BJ (cell line): ENCODE results near the gene BEGAIN. TPM values are rescaled to one million over a fixed set of nuclear protein-coding genes. Genes with fewer than 3 reads are reported as not detected.

ENCODE experiments used
- CTCF ChIA-PET: fragments of 350-600 bp; formaldehyde crosslinking; extraction: SDS; loops from one replicate; lab custom pipeline; 2021; ENCODE audit warnings: antibody characterized with exemption, inconsistent platforms; lab: Yijun Ruan, JAX
- POLR2A ChIA-PET: fragments of 300-600 bp; sonication (Branson Sonifier 250); formaldehyde crosslinking; extraction: SDS; loops from one replicate; lab custom pipeline; 2021; ENCODE audit warnings: antibody characterized with exemption; lab: Charles Lee
- DNase-seq: peaks from one replicate; pipeline ENCODE4 v3.0.0-alpha.2; 2011; ENCODE audit warnings: low read depth
- H3K27me3 ChIP-seq: 2 replicates; pipeline ENCODE4 v1.6.0; 2011; ENCODE audit warnings: low read length; ENCODE audit not compliant: control insufficient read depth, insufficient read depth
- H3K36me3 ChIP-seq: 2 replicates; pipeline ENCODE4 v1.5.1; 2011; ENCODE audit warnings: low read length; ENCODE audit not compliant: control insufficient read depth, insufficient read depth
- H3K4me3 ChIP-seq: 2 replicates; pipeline ENCODE4 v1.5.1; 2011; ENCODE audit warnings: low read depth, mild to moderate bottlenecking, control low read depth, low read length
- CTCF ChIP-seq: IDR thresholded peaks from 2 replicates; pipeline ENCODE4 v1.5.1; 2011; ENCODE audit warnings: low read depth, mild to moderate bottlenecking, control low read depth, inconsistent platforms, low read length, moderate library complexity; ENCODE audit not compliant: insufficient read depth
- polyA plus RNA-seq: library from polyadenylated mRNA; depleted of rRNA; stranded (reverse); fragments of >200 nt; gene quantifications from 2 replicates; pipeline ENCODE4 v1.2.3, GENCODE V29; 2011

The BEGAIN gene
- polyA plus RNA-seq, 1 experiment: 0.22 TPM

GRCh38 chr14:100610511-100611217, 23.4 kb upstream of the BEGAIN start:
- Histone ChIP-seq H3K36me3 (no peaks in the 10 kb centered on the region), H3K27me3 (peaks cover 4% of the 10 kb centered on the region; the same call in 1 of the 2 replicates), H3K4me3 (no peak overlapping the region)
- DNase-seq: no peak
- no peak for TF ChIP-seq CTCF
- ChIA-PET POLR2A (no interaction called here), CTCF (no interaction called here)

DNA sequence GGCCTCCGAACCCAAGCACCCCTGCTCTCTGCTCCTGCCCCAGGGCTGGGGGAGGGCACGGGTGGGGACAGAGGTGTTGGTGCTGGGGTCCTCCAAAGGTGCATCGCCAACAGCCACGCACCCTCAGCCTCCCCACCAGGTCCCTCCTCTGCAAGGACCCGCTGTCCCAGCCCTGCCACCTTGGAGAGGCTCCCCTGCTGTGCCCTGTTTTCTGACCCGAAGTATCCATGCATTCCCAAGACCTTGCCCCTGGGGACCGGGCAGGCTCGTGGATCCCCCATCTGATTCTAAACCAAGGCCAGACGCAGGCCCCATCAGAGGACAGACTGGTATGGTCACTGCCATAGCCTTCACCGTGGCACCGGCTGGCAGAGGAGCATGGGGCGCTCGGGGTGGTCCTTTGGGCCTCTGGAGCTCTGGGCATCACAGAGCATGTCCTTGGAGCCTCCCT, 22.7 kb upstream of the BEGAIN start:
- CTCF ChIA-PET: no interaction called here
- POLR2A ChIA-PET: no interaction called here
- Histone ChIP-seq H3K27me3 (peaks cover 6% of the 10 kb centered on the region; the same call in 1 of the 2 replicates), H3K36me3 (no peaks in the 10 kb centered on the region), H3K4me3 (no peak overlapping the region)
- no peak for TF ChIP-seq CTCF
- DNase-seq: no peak

- CTCF ChIA-PET: no interaction called here
- H3K36me3 ChIP-seq: no peaks in the 10 kb centered on the region
- H3K27me3 ChIP-seq: peaks cover 6% of the 10 kb centered on the region; the same call in 1 of the 2 replicates
- TF ChIP-seq CTCF: no peak
- no peak overlapping the region for H3K4me3 ChIP-seq
- POLR2A ChIA-PET: no interaction called here
- DNase-seq: no peak
Measured at GRCh38 chr14:100609331-100609870, 22.2 kb upstream of the BEGAIN start.

GRCh38 chr14:100608586-100609330, 21.5 kb upstream of the BEGAIN start:
- H3K4me3 ChIP-seq: no peak overlapping the region
- no peak for TF ChIP-seq CTCF
- CTCF ChIA-PET: no interaction called here
- POLR2A ChIA-PET: no interaction called here
- DNase-seq: no peak
- H3K36me3 ChIP-seq: no peaks in the 10 kb centered on the region
- H3K27me3 ChIP-seq: peaks cover 6% of the 10 kb centered on the region; the same call in 1 of the 2 replicates

DNA sequence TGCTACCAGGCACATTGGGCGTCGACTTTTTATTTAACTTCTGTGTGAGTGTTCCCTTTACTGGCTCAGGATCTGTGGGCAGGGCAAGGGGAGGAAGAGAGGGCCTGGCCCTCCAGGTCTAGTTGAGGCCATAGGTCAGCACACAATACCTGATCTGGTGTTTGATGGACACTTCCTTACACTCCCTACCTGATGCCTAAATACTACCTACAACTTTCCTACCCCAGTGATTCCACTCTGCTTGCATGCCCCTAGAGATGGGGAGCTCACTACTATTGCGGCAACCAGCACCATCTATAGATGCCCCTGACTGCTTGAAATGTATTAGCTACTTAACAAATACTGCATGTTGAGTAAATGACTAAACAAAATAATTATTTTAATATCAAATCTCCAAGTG, 20.8 kb upstream of the BEGAIN start:
- TF ChIP-seq CTCF: no peak
- ChIA-PET CTCF (no interaction called here), POLR2A (no interaction called here)
- Histone ChIP-seq H3K4me3 (no peak overlapping the region), H3K36me3 (no peaks in the 10 kb centered on the region), H3K27me3 (peaks cover 6% of the 10 kb centered on the region; the same call in 1 of the 2 replicates)
- no peak for DNase-seq
